Measurements from ENCODE around the gene GRM5.

The GRM5 gene

GRCh38 chr11:88807349-88807748, 258.4 kb downstream of the GRM5 start:
- FAIRE-seq (no peak), DNase-seq (ENCODE audit: insufficient read length, low spot score) (no peak)
- TF ChIP-seq POLR2AphosphoS5 (IDR thresholded peaks at IDR 0.05; ENCODE audit: low read depth, low read length), result no peak
- TF ChIP-seq PAX5 (IDR thresholded peaks at IDR 0.05; ENCODE audit: insufficient read depth, low read length, severe bottlenecking), result no peak
- no peak for TF ChIP-seq POU2F2 (IDR thresholded peaks at IDR 0.05; ENCODE audit: low read depth, low read length)
- TF ChIP-seq TAF1 (IDR thresholded peaks at IDR 0.05; ENCODE audit: low read depth, low read length), result no peak

GRCh38 chr11:88806410-88806809, 259.4 kb downstream of the GRM5 start:
- DNase-seq (ENCODE audit: insufficient read length, low spot score) (no peak), FAIRE-seq (no peak)
- TF ChIP-seq TAF1 (IDR thresholded peaks at IDR 0.05; ENCODE audit: low read depth, low read length) (no peak), POU2F2 (IDR thresholded peaks at IDR 0.05; ENCODE audit: low read depth, low read length) (no peak), POLR2A (IDR thresholded peaks at IDR 0.05; ENCODE audit: low read depth, low read length) (no peak), SPI1 (IDR thresholded peaks at IDR 0.05; ENCODE audit: low read depth, low read length) (no peak), POLR2AphosphoS5 (IDR thresholded peaks at IDR 0.05; ENCODE audit: low read depth, low read length) (no peak), PAX5 (IDR thresholded peaks at IDR 0.05; ENCODE audit: insufficient read depth, low read length, severe bottlenecking) (no peak)

GRCh38 chr11:88801484-88802123, 264.2 kb downstream of the GRM5 start:
- FAIRE-seq (no peak), DNase-seq (ENCODE audit: insufficient read length, low spot score) (no peak)
- TF ChIP-seq SPI1 (IDR thresholded peaks at IDR 0.05; ENCODE audit: low read depth, low read length), result no peak
- TF ChIP-seq PAX5 (IDR thresholded peaks at IDR 0.05; ENCODE audit: insufficient read depth, low read length, severe bottlenecking), result no peak
- no peak for TF ChIP-seq POU2F2 (IDR thresholded peaks at IDR 0.05; ENCODE audit: low read depth, low read length)
- no peak for TF ChIP-seq POLR2A (IDR thresholded peaks at IDR 0.05; ENCODE audit: low read depth, low read length)
- no peak for TF ChIP-seq POLR2AphosphoS5 (IDR thresholded peaks at IDR 0.05; ENCODE audit: low read depth, low read length)
- TF ChIP-seq TAF1 (IDR thresholded peaks at IDR 0.05; ENCODE audit: low read depth, low read length), result no peak

GRCh38 chr11:88799771-88800500, 265.8 kb downstream of the GRM5 start:
- TF ChIP-seq TAF1 (IDR thresholded peaks at IDR 0.05; ENCODE audit: low read depth, low read length) (no peak), POLR2AphosphoS5 (IDR thresholded peaks at IDR 0.05; ENCODE audit: low read depth, low read length) (no peak), POU2F2 (IDR thresholded peaks at IDR 0.05; ENCODE audit: low read depth, low read length) (no peak), SPI1 (IDR thresholded peaks at IDR 0.05; ENCODE audit: low read depth, low read length) (no peak), POLR2A (IDR thresholded peaks at IDR 0.05; ENCODE audit: low read depth, low read length) (no peak), PAX5 (IDR thresholded peaks at IDR 0.05; ENCODE audit: insufficient read depth, low read length, severe bottlenecking) (no peak)
- no peak for FAIRE-seq
- DNase-seq (ENCODE audit: insufficient read length, low spot score), result no peak

GRCh38 chr11:88790182-88790581, 275.6 kb downstream of the GRM5 start:
- DNase-seq (ENCODE audit: insufficient read length, low spot score) (no peak), FAIRE-seq (no peak)
- TF ChIP-seq PAX5 (IDR thresholded peaks at IDR 0.05; ENCODE audit: insufficient read depth, low read length, severe bottlenecking) (no peak), SPI1 (IDR thresholded peaks at IDR 0.05; ENCODE audit: low read depth, low read length) (no peak)

GRCh38 chr11:88779577-88779976, 286.2 kb downstream of the GRM5 start:
- no peak for TF ChIP-seq TAF1 (IDR thresholded peaks at IDR 0.05; ENCODE audit: low read depth, low read length)
- no peak for TF ChIP-seq PAX5 (IDR thresholded peaks at IDR 0.05; ENCODE audit: insufficient read depth, low read length, severe bottlenecking)
- no peak for TF ChIP-seq POLR2A (IDR thresholded peaks at IDR 0.05; ENCODE audit: low read depth, low read length)
- no peak for TF ChIP-seq POLR2AphosphoS5 (IDR thresholded peaks at IDR 0.05; ENCODE audit: low read depth, low read length)
- TF ChIP-seq SPI1 (IDR thresholded peaks at IDR 0.05; ENCODE audit: low read depth, low read length), result no peak
- TF ChIP-seq POU2F2 (IDR thresholded peaks at IDR 0.05; ENCODE audit: low read depth, low read length), result no peak
- DNase-seq (ENCODE audit: insufficient read length, low spot score), result no peak
- FAIRE-seq, result no peak

- FAIRE-seq (no peak), DNase-seq (ENCODE audit: insufficient read length, low spot score) (no peak)
- TF ChIP-seq PAX5 (IDR thresholded peaks at IDR 0.05; ENCODE audit: insufficient read depth, low read length, severe bottlenecking) (no peak), SPI1 (IDR thresholded peaks at IDR 0.05; ENCODE audit: low read depth, low read length) (no peak)
These were observed 295.2 kb downstream of the GRM5 start for GRCh38 chr11:88770475-88771079.

GRCh38 chr11:88744140-88744539, 321.6 kb downstream of the GRM5 start:
- TF ChIP-seq POLR2AphosphoS5 (IDR thresholded peaks at IDR 0.05; ENCODE audit: low read depth, low read length), result no peak
- no peak for TF ChIP-seq TAF1 (IDR thresholded peaks at IDR 0.05; ENCODE audit: low read depth, low read length)
- TF ChIP-seq POU2F2 (IDR thresholded peaks at IDR 0.05; ENCODE audit: low read depth, low read length), result no peak
- TF ChIP-seq POLR2A (IDR thresholded peaks at IDR 0.05; ENCODE audit: low read depth, low read length), result no peak
- no peak for TF ChIP-seq SPI1 (IDR thresholded peaks at IDR 0.05; ENCODE audit: low read depth, low read length)
- TF ChIP-seq PAX5 (IDR thresholded peaks at IDR 0.05; ENCODE audit: insufficient read depth, low read length, severe bottlenecking), result no peak
- DNase-seq (ENCODE audit: insufficient read length, low spot score) (no peak), FAIRE-seq (no peak)

GRCh38 chr11:88739524-88739923, 326.3 kb downstream of the GRM5 start:
- FAIRE-seq, result no peak
- TF ChIP-seq POLR2A (IDR thresholded peaks at IDR 0.05; ENCODE audit: low read depth, low read length), result no peak
- no peak for DNase-seq (ENCODE audit: insufficient read length, low spot score)

- FAIRE-seq (no peak), DNase-seq (ENCODE audit: insufficient read length, low spot score) (no peak)
- TF ChIP-seq POLR2A (IDR thresholded peaks at IDR 0.05; ENCODE audit: low read depth, low read length), result no peak
- TF ChIP-seq SPI1 (IDR thresholded peaks at IDR 0.05; ENCODE audit: low read depth, low read length), result no peak
- no peak for TF ChIP-seq POLR2AphosphoS5 (IDR thresholded peaks at IDR 0.05; ENCODE audit: low read depth, low read length)
- no peak for TF ChIP-seq PAX5 (IDR thresholded peaks at IDR 0.05; ENCODE audit: insufficient read depth, low read length, severe bottlenecking)
- TF ChIP-seq TAF1 (IDR thresholded peaks at IDR 0.05; ENCODE audit: low read depth, low read length), result no peak
- TF ChIP-seq POU2F2 (IDR thresholded peaks at IDR 0.05; ENCODE audit: low read depth, low read length), result no peak
These were observed 356.2 kb downstream of the GRM5 start for GRCh38 chr11:88709567-88709966.
